Measurements from ENCODE around the gene LMO3.

The LMO3 gene

GRCh38 chr12:16602412-16602811 lies 3.5 kb downstream of the LMO3 start:
- FAIRE-seq (no peak), DNase-seq (ENCODE audit: insufficient read length, low spot score) (no peak)

- DNase-seq (ENCODE audit: insufficient read length, low spot score) (no peak), FAIRE-seq (no peak)
Observed at GRCh38 chr12:16600525-16600924, 5.4 kb downstream of the LMO3 start.

GRCh38 chr12:16599081-16599480 lies 6.9 kb downstream of the LMO3 start:
- no peak for DNase-seq (ENCODE audit: insufficient read length, low spot score)
- FAIRE-seq: no peak

GRCh38 chr12:16594797-16595196 lies 11.2 kb downstream of the LMO3 start:
- FAIRE-seq: no peak
- DNase-seq (ENCODE audit: insufficient read length, low spot score): no peak

- FAIRE-seq (no peak), DNase-seq (ENCODE audit: insufficient read length, low spot score) (no peak)
Observed at GRCh38 chr12:16593546-16593945, 12.4 kb downstream of the LMO3 start.

GRCh38 chr12:16590645-16591044 lies 15.3 kb downstream of the LMO3 start:
- no peak for FAIRE-seq

GRCh38 chr12:16588812-16589211 lies 17.1 kb downstream of the LMO3 start:
- DNase-seq (ENCODE audit: insufficient read length, low spot score) (no peak), FAIRE-seq (no peak)

More at GRCh38 chr12:16590645-16591044, 15.3 kb downstream of the LMO3 start:
- no peak for DNase-seq (ENCODE audit: insufficient read length, low spot score)

- FAIRE-seq (no peak), DNase-seq (ENCODE audit: insufficient read length, low spot score) (no peak)
Observed at GRCh38 chr12:16587514-16587913, 18.4 kb downstream of the LMO3 start.

GRCh38 chr12:16587110-16587453 lies 18.9 kb downstream of the LMO3 start:
- DNase-seq (ENCODE audit: insufficient read length, low spot score) (no peak), FAIRE-seq (no peak)

- FAIRE-seq (no peak), DNase-seq (ENCODE audit: insufficient read length, low spot score) (no peak)
Observed at GRCh38 chr12:16586350-16587109, 19.4 kb downstream of the LMO3 start.

GRCh38 chr12:16585781-16586180 lies 20.2 kb downstream of the LMO3 start:
- DNase-seq (ENCODE audit: insufficient read length, low spot score) (no peak), FAIRE-seq (no peak)

- DNase-seq (ENCODE audit: insufficient read length, low spot score): no peak
- FAIRE-seq: no peak
Observed at GRCh38 chr12:16583969-16584745, 21.8 kb downstream of the LMO3 start.

- no peak for FAIRE-seq
- DNase-seq (ENCODE audit: insufficient read length, low spot score): no peak
Observed at GRCh38 chr12:16581416-16581815, 24.5 kb downstream of the LMO3 start.

GRCh38 chr12:16579041-16579440 lies 26.9 kb downstream of the LMO3 start:
- DNase-seq (ENCODE audit: insufficient read length, low spot score) (no peak), FAIRE-seq (no peak)

- FAIRE-seq (no peak), DNase-seq (ENCODE audit: insufficient read length, low spot score) (no peak)
Observed at GRCh38 chr12:16573398-16574077, 32.4 kb downstream of the LMO3 start.

- DNase-seq (ENCODE audit: insufficient read length, low spot score) (no peak), FAIRE-seq (no peak)
Observed at GRCh38 chr12:16568873-16569272, 37.1 kb downstream of the LMO3 start.

GRCh38 chr12:16564675-16565074 lies 41.3 kb downstream of the LMO3 start:
- DNase-seq (ENCODE audit: insufficient read length, low spot score): no peak
- FAIRE-seq: no peak

GRCh38 chr12:16563504-16563903 lies 42.5 kb downstream of the LMO3 start:
- DNase-seq (ENCODE audit: insufficient read length, low spot score): no peak
- no peak for FAIRE-seq

- no peak for FAIRE-seq
- no peak for DNase-seq (ENCODE audit: insufficient read length, low spot score)
Observed at GRCh38 chr12:16562921-16563320, 43.0 kb downstream of the LMO3 start.

- no peak for DNase-seq (ENCODE audit: insufficient read length, low spot score)
- no peak for FAIRE-seq
Observed at GRCh38 chr12:16562435-16562834, 43.5 kb downstream of the LMO3 start.

GRCh38 chr12:16560273-16560672 lies 45.7 kb downstream of the LMO3 start:
- FAIRE-seq: no peak
- no peak for DNase-seq (ENCODE audit: insufficient read length, low spot score)

- DNase-seq (ENCODE audit: insufficient read length, low spot score) (no peak), FAIRE-seq (no peak)
Observed at GRCh38 chr12:16555630-16556029, 50.3 kb downstream of the LMO3 start.
